Cardiac septum (tissue), 1 donor: ENCODE results near the gene PA2G4. TPM values are rescaled to one million over a fixed set of nuclear protein-coding genes. Genes with fewer than 3 reads are reported as not detected.
"Not testable (repeated sequence)": the region's sequence is repeated elsewhere in the genome, so short reads cannot be mapped to it uniquely, and the experiment has no call there.

Experiments used
- DNase-seq: peaks from one replicate; pipeline ENCODE4 v3.0.0-alpha.2; 2020; ENCODE audit warnings: low spot score
- intact Hi-C: fragments of 100-400 bp; cut with DNase I; formaldehyde crosslinking; loops from one replicate; pipeline ENCODE4 v1.14.0; 2022
- total RNA-seq: library from RNA; stranded (reverse); fragmentation: NEBNext Ultra II Directional; extraction: Animal tissue kit (Norgen Biotek cat#: 25700); gene quantifications from one replicate; pipeline ENCODE4 v1.2.1, GENCODE V29; 2021
- donor health status: DM: no; HTN: no; CAD: no.

The PA2G4 gene
- total RNA-seq, 1 donor from 2014 or later = 61.6 TPM

DNA sequence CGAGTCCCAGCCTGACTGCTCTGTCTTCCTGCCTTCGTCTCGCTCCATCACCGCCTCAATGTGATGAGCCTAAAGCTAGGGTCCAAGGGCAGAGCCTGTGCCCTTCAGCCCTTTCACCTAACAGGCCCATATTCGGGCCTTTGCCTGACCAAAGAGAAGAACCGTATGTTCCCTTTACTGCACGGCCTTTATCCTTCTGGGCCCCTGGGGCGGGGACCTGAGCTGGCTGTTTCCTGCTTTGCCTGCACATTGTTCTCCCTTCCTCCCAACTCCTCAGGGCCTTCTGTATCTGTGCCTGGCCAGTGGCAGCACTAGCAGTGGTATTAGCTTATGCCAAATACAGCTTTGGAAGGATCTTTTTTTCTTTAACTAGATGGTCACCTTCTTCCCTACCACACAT, 39.5 kb downstream of the PA2G4 start:
- intact Hi-C loops = no loop called here
- DNase-seq = no peak

DNA sequence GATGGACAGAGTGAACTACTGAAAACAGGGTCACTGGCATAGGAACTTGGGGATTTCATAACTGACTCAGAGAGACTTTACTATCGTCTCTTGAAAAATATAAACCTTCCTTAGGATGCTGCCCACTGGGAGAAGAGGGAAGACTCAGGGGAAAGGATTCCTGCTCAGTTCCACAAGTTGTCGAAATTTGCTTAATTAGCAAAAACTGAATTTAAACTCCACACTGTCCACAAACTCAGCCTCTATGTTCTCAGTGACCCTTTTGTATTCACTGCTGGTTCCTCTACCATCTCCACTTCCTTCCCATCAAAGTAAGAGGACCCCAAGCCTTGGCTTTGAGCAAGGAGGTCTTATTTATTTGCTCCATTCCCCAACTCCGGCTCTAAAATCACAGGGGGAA, 40.9 kb downstream of the PA2G4 start:
- intact Hi-C loops = no loop called here
- DNase-seq = no peak

DNA sequence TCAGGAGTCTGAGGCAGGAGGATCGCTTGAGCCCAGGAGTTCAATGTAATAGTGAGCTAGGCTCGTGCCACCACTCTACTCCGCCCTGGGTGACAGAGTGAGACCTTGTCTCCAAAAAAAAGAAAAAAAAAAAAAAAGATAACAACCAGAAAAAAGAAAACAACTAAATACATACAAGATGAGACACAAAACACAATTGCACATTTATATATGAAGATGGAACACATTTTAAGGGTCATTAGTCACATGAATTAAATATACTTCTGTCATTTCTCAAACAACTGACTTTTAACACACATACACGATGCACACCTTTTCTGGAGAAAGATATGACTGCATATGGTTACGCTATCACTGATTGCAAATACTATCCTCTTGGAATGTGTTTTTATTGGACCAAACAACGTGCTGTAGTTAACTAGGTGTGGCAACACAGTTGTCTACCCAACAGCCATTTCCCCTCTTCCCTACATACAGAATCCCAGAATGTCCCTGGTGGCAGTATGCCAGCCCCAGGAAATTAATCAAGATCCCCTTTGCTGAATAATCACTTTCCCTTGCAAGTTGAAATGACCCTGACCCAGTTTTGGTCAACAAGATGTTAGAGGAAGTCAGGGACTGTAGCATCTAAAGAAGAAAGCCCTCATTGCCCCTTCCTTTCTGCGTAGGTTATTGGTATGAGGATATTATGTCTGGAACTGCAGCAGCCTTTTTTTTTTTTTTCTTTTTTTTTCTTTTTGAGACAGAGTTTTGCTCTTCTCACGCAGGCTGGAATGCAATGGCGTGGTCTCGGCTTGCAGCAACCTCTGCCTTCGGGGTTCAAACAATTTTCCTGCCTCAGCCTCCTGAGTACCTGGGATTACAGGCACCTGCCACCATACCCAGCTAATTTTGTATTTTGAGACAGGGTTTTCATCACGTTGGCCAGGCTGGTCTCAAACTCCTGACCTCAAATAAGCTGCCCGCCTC, 42.4 kb downstream of the PA2G4 start:
- DNase-seq = no peak
- intact Hi-C loops = no loop called here

DNA sequence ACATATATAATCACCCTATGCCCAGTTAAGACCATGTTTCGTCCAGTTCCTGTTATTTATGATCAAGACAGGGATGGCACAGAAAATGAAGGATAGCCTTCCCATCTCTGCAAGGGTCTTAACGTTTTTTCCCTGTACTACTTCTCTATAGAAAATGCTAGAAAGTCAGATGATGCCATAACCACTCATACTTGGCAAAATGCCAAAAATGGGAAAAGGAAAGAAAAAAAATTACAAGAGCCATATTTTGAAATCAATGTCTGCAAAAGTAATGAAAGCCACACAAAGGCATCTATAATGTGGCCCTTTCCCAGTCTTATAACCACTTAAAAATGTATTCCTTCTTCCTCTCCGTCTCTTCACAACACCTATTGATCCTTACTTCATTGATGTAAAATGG, 46.2 kb downstream of the PA2G4 start:
- no peak for DNase-seq
- intact Hi-C loops = no loop called here

DNA sequence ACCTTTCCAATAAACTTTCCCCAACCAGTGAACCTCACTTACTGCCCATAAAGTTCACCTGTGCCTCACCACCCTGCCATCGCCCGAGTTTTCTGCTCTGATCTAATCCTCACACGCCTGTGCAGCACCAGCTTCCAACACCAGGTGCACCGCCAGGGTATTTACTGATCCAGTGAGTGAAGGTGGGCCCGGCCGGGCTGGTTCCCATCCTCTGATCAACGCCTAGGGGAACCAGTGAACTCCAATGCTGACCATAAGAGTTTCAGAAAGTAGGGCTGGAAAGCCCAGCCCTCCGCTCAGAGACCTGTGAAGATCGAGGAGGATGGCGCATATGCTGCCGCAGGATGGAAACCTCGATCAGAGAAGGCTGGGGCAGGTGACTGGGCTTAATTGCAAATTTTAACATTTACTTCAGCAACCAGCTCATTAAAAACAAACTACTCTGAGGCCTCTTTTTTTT, 47.3 kb downstream of the PA2G4 start:
- intact Hi-C loops = loop anchor here (2.0 kb wide), 1 partner anchor 23 kb away; the partner anchor contains the start of gene ESYT1
- no peak for DNase-seq

DNA sequence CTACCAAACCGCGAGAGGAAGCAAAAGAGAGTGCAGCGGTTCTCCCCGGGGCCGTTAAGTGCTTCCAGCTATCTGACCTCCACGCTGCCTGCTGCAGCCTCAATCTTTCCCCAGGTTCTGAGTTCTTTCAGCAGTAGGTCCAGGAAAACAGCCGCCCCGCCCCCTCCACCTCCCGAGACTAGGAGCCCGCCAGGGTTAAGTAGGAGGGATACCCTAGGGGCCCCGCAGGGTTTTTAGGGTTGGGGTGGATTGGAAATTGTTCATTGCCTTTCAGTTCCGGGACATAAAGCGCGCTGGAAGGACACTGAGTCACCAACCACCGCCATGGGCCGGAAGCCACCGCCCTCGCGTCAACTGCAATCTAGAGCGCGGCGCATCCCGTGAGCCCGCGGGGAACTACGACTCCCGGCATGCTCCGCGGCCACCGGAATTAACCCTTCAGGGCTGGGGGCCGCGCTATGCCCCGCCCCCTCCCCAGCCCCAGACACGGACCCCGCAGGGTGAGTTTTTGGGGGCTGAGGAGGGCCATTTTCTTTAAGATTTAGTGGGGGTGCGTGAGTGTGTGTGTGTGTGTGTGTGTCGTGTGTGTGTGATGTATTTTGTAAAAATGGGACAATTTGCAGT, 47.9 kb downstream of the PA2G4 start, which contains the start of gene MYL6B:
TSS of gene MYL6B (plus strand) at position 456 of the 624 bp plus-strand sequence. CDS start 1,332 bp downstream, outside the sequence.
- peak; percentile 96 for DNase-seq
- intact Hi-C loops = loop anchor here (2.0 kb wide), 1 partner anchor 23 kb away; the partner anchor contains the start of gene ESYT1

DNA sequence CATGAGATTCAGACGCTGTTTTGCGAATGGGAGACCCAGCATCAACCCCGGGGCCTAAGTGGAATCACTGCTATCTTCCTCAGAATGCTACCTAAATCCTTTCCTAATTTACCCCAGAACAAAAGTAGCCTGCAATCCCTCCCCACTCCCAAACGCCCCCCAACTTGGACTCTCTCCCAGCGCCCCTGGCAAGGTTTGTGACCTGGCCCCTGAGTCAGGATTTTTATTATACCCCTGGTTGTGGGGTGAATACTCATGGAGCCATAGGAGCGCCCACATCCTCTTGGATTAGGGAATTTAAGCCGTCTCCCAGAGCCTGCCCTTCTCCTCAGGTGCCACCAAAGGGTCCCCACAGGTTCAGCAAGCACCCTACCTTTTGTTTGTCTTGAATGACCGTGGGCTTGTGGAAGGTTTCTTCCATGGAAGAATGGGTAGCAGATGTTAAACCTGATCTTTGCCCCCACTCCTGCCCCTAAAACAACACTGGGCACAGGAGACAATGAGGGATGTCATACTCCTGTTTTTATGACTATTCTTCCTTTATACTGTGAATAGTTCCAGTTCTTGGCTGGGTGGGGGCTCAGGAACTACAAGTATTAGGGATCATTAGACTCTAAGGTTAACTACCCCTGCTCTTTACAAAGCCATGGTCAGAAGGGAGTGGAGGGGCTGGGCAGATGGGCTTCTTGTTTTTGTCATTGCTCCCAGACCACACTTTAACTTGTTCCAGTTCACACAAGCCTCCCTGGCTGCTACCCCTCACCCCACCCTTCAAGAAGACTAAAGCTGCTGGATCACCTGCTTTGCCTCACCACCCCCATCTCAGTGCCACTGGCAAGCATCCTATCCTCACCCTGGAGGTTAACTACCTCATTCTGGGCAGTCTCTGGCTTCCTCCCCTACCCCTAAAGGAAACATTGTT, 48.7 kb downstream of the PA2G4 start:
- intact Hi-C loops = loop anchor here (2.0 kb wide), 1 partner anchor 24 kb away; the partner anchor contains the start of gene ESYT1

DNA sequence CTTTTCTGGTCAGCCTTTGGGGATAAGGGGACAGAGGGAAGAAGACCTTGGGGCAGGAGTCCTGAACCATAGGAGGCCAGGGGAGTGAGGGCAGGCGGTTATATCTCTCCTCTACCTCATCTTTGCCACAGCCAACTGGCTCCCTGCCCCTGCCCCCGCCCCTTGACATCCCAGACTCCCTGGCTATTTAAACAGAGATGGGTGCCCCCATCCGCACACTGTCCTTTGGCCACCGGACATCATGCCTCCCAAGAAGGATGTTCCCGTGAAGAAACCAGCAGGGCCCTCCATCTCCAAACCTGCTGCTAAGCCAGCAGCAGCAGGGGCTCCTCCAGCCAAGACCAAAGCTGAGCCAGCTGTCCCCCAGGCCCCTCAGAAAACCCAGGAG, 49.3 kb downstream of the PA2G4 start:
- DNase-seq = no peak
- intact Hi-C loops = loop anchor here (2.0 kb wide), 1 partner anchor 25 kb away; the partner anchor contains the start of gene ESYT1

More for the DNA sequence above, 48.7 kb downstream of the PA2G4 start:
- DNase-seq = no peak

DNA sequence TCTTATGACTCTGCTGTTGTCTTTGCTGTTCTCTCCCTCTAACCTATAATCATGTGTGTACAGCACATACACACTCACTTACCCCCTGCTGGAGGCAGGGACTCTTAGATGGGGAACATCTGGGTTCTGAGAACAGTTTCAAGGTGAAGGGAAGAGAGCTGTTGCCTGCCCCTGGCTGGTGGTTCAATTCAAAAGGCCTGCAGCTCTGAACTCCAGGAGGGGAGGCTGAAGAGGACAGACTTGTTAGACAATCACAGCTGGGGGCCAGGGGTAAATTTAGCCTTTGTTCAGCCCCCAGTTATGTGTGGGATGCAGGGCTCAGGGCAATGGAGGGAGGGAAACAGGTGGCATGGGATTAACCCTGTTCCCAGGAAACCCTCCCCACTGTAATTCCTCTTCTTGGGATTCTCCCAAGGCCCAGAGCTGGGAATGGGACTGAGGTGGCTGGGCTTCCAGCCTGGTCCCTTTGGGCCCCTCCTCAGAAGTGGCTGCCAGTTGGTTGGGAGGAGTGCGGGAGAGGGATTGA, 50.0 kb downstream of the PA2G4 start:
- intact Hi-C loops = no loop called here
- DNase-seq = no peak

DNA sequence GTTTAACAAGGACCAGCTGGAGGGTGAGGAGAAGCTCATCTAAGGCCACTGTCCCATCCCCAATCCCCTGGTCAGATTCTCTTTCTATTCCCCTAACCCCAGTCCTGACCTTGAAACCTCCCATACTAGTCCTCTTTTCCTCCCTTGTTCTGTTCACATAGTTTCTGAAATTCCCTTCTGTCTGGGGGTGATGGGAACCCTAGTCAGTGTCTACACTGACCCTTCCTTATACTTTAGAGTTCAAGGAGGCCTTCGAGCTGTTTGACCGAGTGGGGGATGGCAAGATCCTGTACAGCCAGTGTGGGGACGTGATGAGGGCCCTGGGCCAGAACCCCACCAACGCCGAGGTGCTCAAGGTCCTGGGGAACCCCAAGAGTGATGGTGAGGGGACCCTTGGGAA, 50.5 kb downstream of the PA2G4 start:
- intact Hi-C loops = no loop called here

DNA sequence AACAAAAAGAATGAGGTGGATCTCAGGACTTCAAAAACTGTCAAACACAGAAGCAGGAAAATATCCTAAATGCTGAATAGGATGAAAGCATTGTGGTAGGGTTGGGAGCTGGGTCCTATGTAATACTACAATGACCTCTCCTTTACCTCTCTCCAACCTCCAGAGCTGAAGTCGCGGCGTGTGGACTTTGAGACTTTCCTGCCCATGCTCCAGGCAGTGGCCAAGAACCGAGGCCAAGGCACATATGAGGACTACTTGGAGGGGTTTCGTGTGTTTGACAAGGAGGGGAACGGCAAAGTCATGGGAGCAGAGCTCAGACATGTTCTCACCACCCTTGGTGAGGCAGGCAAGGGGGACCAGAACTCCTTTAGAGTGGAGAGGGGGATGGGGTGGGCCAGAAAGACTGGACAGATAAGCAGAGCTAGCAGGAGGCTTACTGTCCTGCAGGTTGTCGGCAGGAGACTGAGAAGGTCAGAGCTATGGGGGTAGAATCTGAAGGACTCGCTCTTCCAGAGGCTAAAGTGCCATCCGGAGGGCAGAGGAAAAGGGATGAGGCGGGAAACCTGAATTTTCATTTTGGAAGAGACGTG, 51.0 kb downstream of the PA2G4 start:
- intact Hi-C loops = no loop called here
- DNase-seq = no peak

More for the DNA sequence above, 50.5 kb downstream of the PA2G4 start:
- no peak for DNase-seq

DNA sequence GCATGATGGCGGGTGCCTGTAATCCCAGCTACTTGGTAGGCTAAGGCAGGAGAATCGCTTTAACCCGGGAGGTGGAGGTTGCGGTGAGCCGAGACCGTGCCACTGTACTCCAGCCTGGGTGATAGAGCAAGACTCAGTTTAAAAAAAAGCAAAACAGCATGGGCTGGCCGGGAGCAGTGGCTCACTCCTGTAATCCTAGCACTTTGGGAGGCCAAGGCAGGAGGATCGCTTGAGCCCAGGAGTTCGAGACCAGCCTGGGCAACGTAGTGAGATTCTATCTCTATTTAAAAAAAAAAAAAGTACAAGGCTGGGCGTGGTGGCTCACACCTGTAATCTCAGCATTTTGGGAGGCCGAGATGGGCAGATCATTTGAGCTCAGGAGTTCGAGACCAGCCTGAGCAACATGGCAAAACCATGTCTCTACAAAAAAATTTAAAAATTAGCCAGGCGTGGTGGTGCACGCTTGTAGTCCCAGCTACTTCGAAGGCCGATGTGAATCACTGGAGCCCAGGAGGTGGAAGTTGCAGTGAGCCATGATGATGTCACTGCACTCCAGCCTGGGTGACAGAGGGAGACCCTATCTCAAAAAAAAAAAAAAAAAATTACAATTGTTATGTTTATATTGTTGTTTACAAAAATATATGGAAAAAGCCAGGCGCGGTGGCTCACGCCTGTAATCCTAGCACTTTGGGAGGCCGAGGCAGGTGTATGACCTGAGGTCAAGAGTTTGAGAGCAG, 52.3 kb downstream of the PA2G4 start:
- intact Hi-C loops, DNase-seq: not testable (repeated sequence)

DNA sequence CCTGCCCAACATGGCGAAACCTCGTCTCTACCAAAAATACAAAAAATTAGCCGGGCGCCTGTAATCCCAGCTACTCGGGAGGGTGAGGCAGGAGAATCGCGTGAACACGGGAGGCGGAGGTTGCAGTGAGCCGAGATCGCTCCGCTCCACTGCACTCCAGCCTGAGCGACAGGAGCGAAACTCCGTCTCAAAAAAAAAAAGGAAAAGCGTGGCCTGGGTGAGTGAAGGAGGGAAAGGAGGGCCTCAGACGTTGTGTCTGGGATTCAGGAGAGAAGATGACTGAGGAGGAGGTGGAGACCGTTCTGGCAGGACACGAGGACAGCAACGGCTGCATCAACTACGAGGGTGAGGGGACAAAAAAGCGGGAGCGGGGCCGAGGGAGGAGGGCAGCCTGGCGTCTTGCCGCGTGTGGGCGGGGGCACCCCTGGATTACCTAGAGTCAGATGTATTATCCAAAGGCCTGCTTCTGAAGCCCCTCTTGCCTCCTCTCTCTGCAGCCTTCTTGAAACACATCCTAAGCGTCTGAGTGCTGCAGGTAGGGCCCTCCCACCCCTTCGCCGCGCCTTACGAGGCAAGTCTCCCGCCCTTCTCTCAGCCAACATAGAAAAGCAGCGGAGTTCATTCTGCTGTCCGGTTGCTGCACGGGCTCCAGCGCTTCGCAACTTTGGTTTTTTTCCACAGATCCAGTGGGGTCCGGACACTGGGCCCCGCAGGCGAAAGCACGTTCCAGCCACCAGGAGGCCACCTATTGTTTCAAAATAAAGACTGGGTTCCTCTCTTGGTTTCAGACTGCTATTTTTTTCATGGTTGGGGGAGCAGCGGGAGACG, 53.1 kb downstream of the PA2G4 start:
- intact Hi-C loops = loop anchor here (2.0 kb wide), 3 partner anchors 31 to 39 kb away; partner anchors contain the start of genes SMARCC2 and ZC3H10
- peak; percentile 80 for DNase-seq

DNA sequence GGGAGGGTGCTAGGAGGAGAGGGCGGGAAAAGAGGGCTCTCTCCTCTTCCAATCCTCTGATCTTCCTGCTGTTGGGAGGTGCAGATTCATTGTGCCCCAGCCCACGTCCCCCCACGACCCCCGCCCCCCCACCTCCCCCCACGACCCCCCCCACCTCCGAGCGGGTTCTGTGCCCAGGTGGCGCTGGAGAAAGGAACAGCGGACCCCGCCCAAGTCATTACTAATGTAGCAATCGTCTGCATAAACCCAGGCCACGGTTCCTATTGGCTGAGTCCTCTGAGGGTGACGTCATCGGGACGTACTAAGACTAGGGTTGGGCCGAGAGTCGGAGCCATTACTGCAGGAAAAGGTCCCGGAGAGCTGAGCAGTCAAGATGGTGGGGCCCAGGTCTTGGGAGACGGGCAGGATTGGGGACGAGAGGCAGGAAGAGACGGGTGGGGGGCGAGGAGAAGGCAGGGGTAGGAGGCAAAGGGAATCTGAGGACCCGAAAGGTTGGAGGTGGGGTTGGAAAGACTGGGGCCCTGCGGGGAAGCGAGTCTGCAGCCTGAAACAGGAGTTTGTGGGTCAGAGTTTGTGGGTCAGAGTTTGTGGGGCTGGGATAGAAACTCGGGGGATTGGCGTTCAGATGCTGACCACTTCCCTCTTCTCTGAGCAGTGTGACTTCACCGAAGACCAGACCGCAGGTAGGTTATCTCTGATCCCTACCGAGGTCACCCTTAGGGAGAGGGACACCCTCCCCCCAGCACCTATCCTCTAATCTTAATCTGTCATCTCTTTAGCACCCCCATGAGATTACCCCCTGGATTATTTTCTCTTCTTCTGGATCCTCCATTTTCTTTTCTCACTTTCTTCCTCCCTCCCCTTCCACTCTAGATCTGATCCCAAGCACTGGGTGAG, 53.9 kb downstream of the PA2G4 start, which contains the start of gene MYL6:
TSS of gene MYL6 (plus strand) at position 331 of the 897 bp plus-strand sequence. CDS start at position 374, 43 bp downstream.
- intact Hi-C loops = loop anchor here (2.0 kb wide), 3 partner anchors 31 to 39 kb away; partner anchors contain the start of genes SMARCC2 and ZC3H10
- DNase-seq = peak; percentile 99

DNA sequence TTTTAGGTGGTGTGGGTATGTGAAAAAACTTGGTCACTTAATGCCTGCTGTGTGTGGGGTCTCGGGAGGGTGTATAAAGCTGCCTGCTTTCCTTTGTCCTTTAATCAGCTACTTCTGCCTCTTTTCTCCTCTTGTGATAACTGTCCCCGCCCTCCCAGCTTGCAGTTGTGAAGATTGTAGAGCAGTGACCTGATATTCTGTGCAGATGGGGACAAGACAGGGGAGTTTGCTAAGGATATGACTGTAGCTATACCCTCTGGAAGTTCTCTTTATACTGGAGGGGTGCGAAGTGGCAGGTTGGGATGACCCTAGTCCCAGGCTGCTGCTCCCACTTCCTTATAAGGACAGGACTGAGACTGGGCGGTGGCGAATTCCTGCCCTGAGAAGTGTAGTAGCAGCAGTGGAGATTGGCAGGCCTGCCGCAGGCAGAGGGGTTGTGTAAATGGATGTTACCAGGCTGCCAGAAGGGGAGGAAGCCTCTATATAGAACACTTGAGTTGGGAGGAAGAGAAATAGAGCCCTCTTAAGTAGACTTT, 54.6 kb downstream of the PA2G4 start:
- intact Hi-C loops = loop anchor here (2.0 kb wide), 3 partner anchors 30 to 40 kb away; partner anchors contain the start of genes SMARCC2 and ZC3H10
- DNase-seq = peak; percentile 92
